GM18499 (cell line): ENCODE measurements around the gene COX4I2.
"Not testable (repeated sequence)": the region's sequence is repeated elsewhere in the genome, so short reads cannot be mapped to it uniquely, and the experiment has no call there.

ENCODE experiments used
- ATAC-seq: cut with Tn5 transposase; IDR thresholded peaks from one replicate; pipeline ENCODE4 v1.9.1; 2021; ENCODE audit warnings: moderate number of reproducible peaks; ENCODE audit not compliant: insufficient read depth, unreplicated experiment

The COX4I2 gene

GRCh38 chr20:31637660-31638059 is at the start of gene COX4I2:
TSS of gene COX4I2 (plus strand) at chr20:31637912. CDS start at chr20:31639018, 1,106 bp downstream.
- no peak for ATAC-seq

DNA sequence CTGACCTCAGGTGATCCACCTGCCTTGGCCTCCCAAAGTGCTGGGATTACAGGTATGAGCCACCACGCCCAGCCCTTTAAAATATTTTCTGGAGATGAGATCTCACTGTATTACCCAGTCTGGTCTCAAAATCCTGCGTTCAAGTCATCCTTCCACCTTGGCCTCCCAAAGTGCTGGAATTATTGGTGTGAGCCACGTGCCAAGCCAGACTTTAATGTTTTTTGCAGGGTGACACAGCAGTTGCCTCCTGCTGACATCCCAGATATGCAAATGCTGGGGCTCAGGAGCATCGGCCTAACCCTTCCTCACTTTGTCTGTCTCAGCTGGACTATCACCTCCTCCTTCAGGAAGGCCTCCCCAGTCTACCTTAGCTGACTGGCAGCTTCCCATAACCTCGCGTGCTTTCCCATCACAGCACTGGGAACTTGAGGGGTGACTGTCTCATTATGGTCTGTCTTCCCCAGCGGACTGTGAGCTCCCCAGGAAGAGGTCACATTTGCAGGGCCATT is 46.9 kb upstream of the COX4I2 start:
- ATAC-seq: no peak

- ATAC-seq: no peak
These were observed 44.3 kb upstream of the COX4I2 start for GRCh38 chr20:31593221-31594001.

DNA sequence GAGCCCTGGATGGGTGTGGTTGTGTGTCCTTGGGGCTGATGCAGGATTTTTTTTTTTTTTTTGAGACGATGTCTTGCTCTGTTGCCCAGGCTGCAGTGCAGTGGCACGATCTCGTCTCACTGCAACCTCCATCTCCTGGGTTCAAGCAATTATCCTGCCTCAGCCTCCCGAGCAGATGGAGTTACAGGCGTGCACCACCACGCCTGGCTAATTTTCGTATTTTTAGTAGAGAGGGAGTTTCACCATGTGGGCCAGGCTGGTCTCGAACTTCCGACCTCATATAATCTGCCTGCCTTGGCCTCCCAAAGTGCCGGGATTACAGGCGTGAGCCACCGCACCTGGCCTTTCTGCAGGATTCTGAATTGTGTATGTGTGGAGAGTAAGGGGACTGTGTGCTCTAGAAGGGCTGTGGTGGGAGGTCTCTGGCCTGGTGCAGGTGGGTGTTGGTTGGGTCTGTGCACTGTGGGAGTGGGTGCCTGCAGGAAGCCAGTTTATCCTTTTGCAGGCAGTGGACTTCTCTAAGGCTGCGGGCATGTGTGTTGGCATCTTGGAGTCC is 43.6 kb upstream of the COX4I2 start:
- ATAC-seq: no peak

DNA sequence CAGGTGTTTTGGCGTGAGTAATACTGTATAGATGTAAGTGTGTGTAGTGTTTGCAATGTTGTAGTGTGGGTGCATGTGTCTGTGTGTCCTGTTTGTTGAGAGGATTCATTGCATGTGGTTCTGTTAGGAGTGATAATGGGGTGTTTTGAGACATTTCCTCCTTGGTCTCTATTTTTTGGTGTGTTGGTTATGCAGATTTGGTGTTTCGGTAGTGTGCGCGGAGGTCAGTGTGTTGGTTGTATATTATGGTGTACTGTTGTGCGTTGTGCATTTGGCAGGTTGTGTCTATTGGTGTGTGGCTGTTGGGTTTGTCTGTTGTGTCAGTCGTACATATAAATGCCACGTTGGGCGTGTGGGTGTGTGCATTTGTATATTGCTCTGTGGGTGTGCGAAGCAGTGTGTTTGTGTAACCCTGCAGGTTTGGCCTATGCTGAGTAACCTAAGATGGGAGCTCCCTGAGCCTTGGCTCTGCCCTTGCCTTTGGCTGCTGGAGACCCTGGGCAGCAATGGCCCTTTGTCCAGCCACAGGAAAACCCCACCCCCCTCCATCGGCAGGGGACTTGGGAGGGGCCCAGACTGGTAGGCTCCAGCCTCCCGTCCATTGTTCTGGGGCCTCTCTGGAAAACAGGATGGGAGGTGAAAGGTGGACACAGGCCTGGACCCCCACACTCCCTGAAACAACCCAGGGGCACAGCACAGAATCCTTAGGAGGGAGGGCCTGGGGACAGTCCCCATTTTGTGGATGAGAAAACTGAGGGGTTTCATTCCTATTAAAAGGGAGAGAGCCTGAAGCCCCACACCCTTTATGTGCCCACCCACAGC is 42.9 kb upstream of the COX4I2 start:
- no peak for ATAC-seq

- ATAC-seq: no peak
These were observed 42.4 kb upstream of the COX4I2 start for GRCh38 chr20:31595380-31595653.

DNA sequence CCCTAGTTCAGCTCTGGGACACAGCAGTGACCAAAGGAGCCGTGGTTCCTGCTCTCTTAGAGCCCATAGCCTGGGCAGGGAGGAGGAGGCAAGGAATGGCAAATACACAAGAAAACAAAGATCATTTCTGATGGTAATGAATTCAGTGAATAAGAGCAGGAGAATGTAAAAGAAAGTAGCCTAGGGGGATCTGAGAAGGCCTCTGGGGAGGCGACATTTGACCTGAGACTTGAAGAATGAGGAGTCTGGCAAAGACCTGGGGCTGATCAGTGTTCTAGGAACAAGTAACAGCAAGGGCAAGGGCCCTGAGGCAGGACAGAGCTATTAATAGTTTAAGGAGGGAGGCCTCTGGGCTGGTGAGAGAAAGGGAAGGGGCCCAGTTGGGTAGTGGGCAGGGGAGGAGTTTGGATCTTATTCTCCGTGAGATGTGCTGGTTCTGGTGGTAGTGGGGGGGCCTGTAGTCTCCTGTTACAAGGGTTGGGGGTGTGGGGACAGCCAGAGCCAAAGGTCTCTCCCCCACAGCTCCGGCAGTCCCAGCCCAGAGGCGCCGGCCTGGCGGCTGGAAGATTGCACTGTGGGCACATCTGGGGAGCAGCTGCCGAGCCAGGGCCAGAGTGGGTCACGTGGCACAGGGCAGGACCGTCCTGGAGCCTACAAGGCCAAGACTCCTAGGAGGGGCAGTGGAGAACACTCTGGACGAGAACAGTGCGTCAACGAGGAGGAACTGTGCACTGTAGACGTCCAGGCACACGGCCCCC is 41.9 kb upstream of the COX4I2 start:
- ATAC-seq: no peak

GRCh38 chr20:31596412-31596715 is 41.3 kb upstream of the COX4I2 start:
- ATAC-seq: not testable (repeated sequence)

GRCh38 chr20:31596831-31597480 is 40.8 kb upstream of the COX4I2 start:
- ATAC-seq: no peak

- no peak for ATAC-seq
These were observed 40.2 kb upstream of the COX4I2 start for GRCh38 chr20:31597481-31597855.

DNA sequence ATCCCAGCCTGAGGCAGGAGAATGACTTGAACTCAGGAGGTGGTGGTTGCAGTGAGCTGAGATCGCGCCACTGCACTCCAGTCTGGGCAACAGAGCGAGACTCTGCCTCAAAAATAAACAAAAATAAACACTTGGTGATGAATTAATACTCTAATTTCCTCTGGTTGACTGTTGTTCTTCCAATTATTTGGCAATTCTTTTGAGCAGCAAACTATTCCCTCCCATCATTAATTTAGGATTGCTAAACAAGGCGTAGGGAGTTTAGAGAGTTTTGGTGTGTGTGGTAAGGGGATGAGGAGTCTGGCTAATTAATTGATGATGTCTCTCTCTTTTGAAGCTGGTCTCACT is 35.3 kb upstream of the COX4I2 start:
- no peak for ATAC-seq

DNA sequence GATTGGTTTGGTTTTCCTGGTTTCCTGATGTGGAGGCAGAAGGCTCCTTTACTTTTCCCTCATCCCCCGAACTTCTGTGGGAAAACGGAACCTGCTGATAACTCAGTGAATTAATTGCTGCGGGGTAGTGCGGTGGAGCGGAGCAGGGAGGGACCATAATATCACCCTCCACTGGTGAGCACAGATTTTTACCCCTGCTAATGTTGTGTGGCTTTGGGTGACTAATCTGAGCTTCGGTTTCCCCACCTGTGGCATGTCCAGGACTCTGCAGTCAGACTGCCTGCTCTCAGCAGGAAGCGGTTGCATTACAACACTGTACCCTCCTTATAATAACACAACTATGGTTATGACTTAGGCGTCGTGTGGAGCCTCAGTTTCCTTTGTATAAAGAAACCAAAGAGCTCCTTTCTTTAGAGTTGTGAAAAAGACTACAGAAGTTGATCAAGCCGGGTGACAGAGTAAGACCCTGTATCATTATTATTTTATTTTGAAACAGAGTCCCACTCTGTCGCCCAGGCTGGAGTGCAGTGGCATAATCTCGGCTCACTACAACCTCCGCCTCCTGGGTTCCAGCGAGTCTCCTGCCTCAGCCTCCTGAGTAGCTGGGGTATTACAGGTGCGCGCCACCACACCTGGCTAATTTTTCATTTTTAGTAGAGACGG is 34.8 kb upstream of the COX4I2 start:
- ATAC-seq: peak; percentile 80

DNA sequence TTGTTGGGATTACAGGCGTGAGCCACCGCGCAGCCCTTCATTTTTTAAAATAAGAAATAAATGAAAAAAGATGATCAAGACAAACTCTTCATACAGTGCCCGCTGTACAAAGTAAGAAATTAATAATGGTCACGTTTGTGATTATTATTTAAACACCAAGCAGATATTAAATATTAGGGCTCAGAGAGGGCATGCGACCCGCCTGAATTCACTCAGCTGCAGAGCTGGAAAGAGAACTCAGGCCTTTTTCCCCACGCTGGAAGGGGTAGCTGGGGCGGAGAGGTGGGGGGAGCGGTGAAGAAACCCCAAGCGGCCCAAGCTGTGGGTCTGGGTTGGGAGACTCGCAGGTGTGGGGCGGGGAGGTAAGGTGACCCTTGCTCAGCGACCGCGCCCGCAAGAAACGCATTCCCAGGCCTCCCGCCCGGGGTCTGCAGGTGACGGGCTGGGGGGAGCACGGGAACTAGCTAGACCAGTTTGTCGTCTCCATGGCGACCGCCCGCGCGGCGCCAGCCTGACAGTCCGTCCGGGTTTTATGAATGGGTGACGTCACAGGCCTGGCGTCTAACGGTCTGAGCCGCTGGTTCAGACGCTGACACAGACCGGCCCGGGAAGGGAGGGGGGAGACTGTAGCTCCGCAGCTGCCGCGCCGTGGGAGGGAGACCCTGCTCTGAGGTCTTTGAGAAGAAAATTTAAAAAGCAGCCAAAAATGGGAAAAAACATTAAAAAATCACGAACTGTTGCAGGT is 33.7 kb upstream of the COX4I2 start:
- ATAC-seq: no peak

DNA sequence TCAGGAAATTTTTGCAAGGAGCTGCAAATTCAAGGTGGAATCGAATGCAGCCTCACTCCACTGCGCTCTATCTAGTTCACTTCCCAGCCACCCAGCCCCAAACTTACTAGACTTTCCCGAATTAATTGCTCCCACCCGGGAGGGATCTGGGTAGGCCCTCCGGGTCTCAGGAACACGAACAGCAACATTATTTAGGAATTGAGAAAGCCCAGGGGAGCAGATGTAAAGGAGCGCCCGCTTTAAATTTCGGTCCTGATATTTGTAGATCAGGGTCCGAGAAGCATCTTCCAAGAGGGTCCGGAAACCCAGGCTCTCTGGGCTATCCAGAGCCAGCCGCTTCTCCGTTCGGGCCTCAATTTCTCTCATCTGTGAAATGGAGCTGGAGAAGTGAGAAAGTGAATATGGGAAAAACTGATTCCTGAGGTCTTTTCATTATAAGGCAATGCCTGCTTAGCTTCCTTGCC is 33.1 kb upstream of the COX4I2 start:
- no peak for ATAC-seq

DNA sequence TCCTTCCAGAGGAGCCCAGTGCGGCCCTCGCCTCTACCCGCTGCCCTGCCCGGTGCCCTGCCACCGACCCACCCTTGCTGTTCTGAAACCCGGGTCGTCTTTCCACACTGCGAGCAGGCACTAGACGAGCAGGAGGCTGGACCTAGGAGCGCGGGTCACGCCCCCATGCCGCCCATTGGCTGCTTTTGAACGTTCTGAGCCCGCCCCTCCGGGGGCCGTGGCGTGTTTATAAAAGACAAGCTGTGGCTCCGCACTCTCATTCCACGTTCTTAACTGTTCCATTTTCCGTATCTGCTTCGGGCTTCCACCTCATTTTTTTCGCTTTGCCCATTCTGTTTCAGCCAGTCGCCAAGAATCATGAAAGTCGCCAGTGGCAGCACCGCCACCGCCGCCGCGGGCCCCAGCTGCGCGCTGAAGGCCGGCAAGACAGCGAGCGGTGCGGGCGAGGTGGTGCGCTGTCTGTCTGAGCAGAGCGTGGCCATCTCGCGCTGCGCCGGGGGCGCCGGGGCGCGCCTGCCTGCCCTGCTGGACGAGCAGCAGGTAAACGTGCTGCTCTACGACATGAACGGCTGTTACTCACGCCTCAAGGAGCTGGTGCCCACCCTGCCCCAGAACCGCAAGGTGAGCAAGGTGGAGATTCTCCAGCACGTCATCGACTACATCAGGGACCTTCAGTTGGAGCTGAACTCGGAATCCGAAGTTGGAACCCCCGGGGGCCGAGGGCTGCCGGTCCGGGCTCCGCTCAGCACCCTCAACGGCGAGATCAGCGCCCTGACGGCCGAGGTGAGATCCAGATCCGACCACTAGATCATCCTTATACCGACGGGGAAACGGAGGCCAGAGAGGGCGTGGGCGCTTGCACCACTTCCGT is 32.4 kb upstream of the COX4I2 start, which contains the start of gene ID1:
ID1 (plus strand) TSS at position 259 of the 871 bp plus-strand sequence; CDS start at position 358, 99 bp downstream.
- ATAC-seq: peak; percentile 49

DNA sequence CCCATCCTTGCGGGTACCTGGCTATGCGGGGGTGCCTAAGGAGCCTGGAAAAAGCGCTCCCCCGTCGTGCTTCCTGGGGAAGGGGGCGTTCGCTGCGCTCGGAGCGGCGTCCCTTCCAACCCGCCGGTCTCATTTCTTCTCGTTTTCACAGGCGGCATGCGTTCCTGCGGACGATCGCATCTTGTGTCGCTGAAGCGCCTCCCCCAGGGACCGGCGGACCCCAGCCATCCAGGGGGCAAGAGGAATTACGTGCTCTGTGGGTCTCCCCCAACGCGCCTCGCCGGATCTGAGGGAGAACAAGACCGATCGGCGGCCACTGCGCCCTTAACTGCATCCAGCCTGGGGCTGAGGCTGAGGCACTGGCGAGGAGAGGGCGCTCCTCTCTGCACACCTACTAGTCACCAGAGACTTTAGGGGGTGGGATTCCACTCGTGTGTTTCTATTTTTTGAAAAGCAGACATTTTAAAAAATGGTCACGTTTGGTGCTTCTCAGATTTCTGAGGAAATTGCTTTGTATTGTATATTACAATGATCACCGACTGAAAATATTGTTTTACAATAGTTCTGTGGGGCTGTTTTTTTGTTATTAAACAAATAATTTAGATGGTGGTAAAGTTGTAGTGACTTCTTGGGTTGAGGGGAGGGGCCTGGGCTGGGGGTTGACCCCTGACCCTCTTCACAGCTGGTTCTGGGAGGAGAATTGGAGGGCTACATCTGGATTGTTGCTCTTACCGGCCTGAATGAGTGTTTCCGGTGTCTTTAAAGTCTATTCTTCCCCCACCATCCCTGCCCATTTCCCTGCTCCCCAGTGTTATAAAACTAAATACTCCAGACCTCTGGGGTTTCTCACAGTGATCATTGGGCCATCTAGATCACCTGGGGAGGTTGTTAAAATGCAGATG is 31.6 kb upstream of the COX4I2 start:
- no peak for ATAC-seq
